ENCODE measurements around the gene MAP4. TPM values are rescaled to one million over a fixed set of nuclear protein-coding genes. Genes with fewer than 3 reads are reported as not detected.

The MAP4 gene
- total and polyA plus RNA-seq, 4 donors, result 16.6 to 41.4 (median 30.8) TPM

- H3K4me3 ChIP-seq (ENCODE audit: low read depth in 1 of 3, low read length in 3 of 3), result no peak overlapping the region
- DNase-seq (ENCODE audit: low spot score), result no peak
- H3K36me3 ChIP-seq (ENCODE audit: control insufficient read depth in 4 of 4, insufficient read depth in 3 of 4, low read depth in 1 of 4, low read length in 3 of 4), result peaks cover 0 to 6% (median 1%) of the 10 kb centered on the region in 4 donors
- H3K9me3 ChIP-seq (ENCODE audit: control insufficient read depth in 4 of 4, low read length in 3 of 4), result no peaks in the 10 kb centered on the region
- TF ChIP-seq HNF4A (conservative IDR thresholded peaks at IDR 0.05), result no peak
- no peak for TF ChIP-seq TAF1 (conservative IDR thresholded peaks at IDR 0.05)
- TF ChIP-seq FOXA1 (IDR thresholded peaks at IDR 0.05), result no peak
- no peak for TF ChIP-seq NR2F2 (IDR thresholded peaks at IDR 0.05)
- no peak for TF ChIP-seq REST (IDR thresholded peaks at IDR 0.05)
- no peak for TF ChIP-seq RXRA (IDR thresholded peaks at IDR 0.05)
- TF ChIP-seq RAD21 (IDR thresholded peaks at IDR 0.05), result no peak
- TF ChIP-seq, protein P1, sequence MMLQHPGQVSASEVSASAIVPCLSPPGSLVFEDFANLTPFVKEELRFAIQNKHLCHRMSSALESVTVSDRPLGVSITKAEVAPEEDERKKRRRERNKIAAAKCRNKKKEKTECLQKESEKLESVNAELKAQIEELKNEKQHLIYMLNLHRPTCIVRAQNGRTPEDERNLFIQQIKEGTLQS (IDR thresholded peaks at IDR 0.05), result no peak
- no peak for TF ChIP-seq EGR1 (IDR thresholded peaks at IDR 0.05; ENCODE audit: low read depth in 2 of 2)
- no peak for TF ChIP-seq CTCF (IDR thresholded peaks at IDR 0.05; ENCODE audit: low read depth, low read length, missing input control)
- TF ChIP-seq, protein P2, sequence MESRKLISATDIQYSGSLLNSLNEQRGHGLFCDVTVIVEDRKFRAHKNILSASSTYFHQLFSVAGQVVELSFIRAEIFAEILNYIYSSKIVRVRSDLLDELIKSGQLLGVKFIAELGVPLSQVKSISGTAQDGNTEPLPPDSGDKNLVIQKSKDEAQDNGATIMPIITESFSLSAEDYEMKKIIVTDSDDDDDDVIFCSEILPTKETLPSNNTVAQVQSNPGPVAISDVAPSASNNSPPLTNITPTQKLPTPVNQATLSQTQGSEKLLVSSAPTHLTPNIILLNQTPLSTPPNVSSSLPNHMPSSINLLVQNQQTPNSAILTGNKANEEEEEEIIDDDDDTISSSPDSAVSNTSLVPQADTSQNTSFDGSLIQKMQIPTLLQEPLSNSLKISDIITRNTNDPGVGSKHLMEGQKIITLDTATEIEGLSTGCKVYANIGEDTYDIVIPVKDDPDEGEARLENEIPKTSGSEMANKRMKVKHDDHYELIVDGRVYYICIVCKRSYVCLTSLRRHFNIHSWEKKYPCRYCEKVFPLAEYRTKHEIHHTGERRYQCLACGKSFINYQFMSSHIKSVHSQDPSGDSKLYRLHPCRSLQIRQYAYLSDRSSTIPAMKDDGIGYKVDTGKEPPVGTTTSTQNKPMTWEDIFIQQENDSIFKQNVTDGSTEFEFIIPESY (IDR thresholded peaks at IDR 0.05), result no peak
- TF ChIP-seq YY1 (IDR thresholded peaks at IDR 0.05), result no peak
- no peak for TF ChIP-seq FOXA2 (IDR thresholded peaks at IDR 0.05)
- no peak for TF ChIP-seq GABPA (IDR thresholded peaks at IDR 0.05 in 1 of 2, conservative IDR thresholded peaks at IDR 0.05 in 1 of 2)
- no peak for TF ChIP-seq HNF4G (IDR thresholded peaks at IDR 0.05)
- no peak for TF ChIP-seq MAX (IDR thresholded peaks at IDR 0.05)
- TF ChIP-seq JUND (IDR thresholded peaks at IDR 0.05), result no peak
- no peak for TF ChIP-seq SP1 (IDR thresholded peaks at IDR 0.05)
- H3K27ac ChIP-seq (ENCODE audit: low read depth in 1 of 2, low read length in 2 of 2), result no peak overlapping the region
- WGBS, result 88% methylated on average over 7 of the region's 7 CpGs
- H3K27me3 ChIP-seq (ENCODE audit: control insufficient read depth in 4 of 4, insufficient read depth in 4 of 4, low read length in 3 of 4), result no peaks in the 10 kb centered on the region
- no peaks in the 10 kb centered on the region for H3K4me1 ChIP-seq (ENCODE audit: control insufficient read depth in 4 of 4, insufficient read depth in 4 of 4, low read length in 3 of 4)
- no peak overlapping the region for H3K9ac ChIP-seq (ENCODE audit: low read depth in 1 of 2, low read length in 2 of 2)
These were observed 114.9 kb downstream of the MAP4 start for GRCh38 chr3:47901280-47901833.

Measured in liver (tissue), 9 donors.